Gastrocnemius medialis (tissue), 4 donors: Measurements from ENCODE around the gene TMEM43. TPM values are rescaled to one million over a fixed set of nuclear protein-coding genes. Genes with fewer than 3 reads are reported as not detected.

Source experiments
- ATAC-seq, 2 donors: fragments of 150-250 bp; one replicate each; pipeline ENCODE4 v1.9.1; 2016
- DNase-seq, 2 donors: peaks; one replicate each; pipeline ENCODE4 v3.0.0-alpha.2; 2019
- H3K27ac ChIP-seq, 4 donors: fragments of 200-600 bp; sonication (generic); 1 replicate in 1 of 4; 2 replicates in 3 of 4; pipeline ENCODE4 v1.5.1; 2016 to 2018; ENCODE audit warnings: mild to moderate bottlenecking in 2 of 4, moderate library complexity in 1 of 4
- H3K27me3 ChIP-seq, 3 donors: fragments of 200-600 bp; sonication (generic) in 2 of 3; 1 replicate in 1 of 3; 2 replicates in 2 of 3; pipeline versions ENCODE4 v1.5.1 to v1.6.0; 2016 to 2019; ENCODE audit warnings: mild to moderate bottlenecking in 1 of 3, moderate library complexity in 1 of 3
- H3K36me3 ChIP-seq, 2 donors: fragments of 200-600 bp; sonication (generic) in 1 of 2; one replicate each; pipeline ENCODE4 v1.5.1; 2017 to 2018
- H3K4me1 ChIP-seq, 2 donors: fragments of 200-600 bp; sonication (generic) in 1 of 2; one replicate each; pipeline ENCODE4 v1.5.1; 2016 to 2017; ENCODE audit warnings: mild to moderate bottlenecking in 2 of 2
- H3K4me3 ChIP-seq, 4 donors: fragments of 200-600 bp; sonication (generic) in 3 of 4; 1 replicate in 1 of 4; 2 replicates in 3 of 4; pipeline ENCODE4 v1.5.1; 2016 to 2019; ENCODE audit warnings: mild to moderate bottlenecking in 2 of 4
- H3K9me3 ChIP-seq, 3 donors: fragments of 200-600 bp; sonication (generic) in 2 of 3; 1 replicate in 1 of 3; 2 replicates in 2 of 3; pipeline ENCODE4 v1.5.1; 2016 to 2019
- CTCF ChIP-seq, 5 experiments: fragments of 450-650 bp in 3 of 5; fragments of 200-600 bp in 2 of 5; sonication (generic) in 2 of 5; IDR thresholded peaks in 4 of 5; conservative IDR thresholded peaks in 1 of 5; 1 replicate in 4 of 5; 2 replicates in 1 of 5; pipeline ENCODE4 v1.5.1; 2016 to 2019; ENCODE audit warnings: antibody characterized with exemption in 5 of 5, mild to moderate bottlenecking in 3 of 5, moderate library complexity in 3 of 5
- POLR2A ChIP-seq, 2 donors: fragments of 450-650 bp; IDR thresholded peaks; one replicate each; pipeline ENCODE4 v1.6.1; 2017; ENCODE audit warnings: antibody characterized with exemption in 2 of 2, mild to moderate bottlenecking in 2 of 2, moderate library complexity in 2 of 2
- in situ Hi-C, 4 donors: fragments of 200-750 bp; cut with MboI; loops; one replicate each; pipeline versions ENCODE4 v1.15.0 to v1.8.0; 2017; ENCODE audit warnings: low sequenced_read_pairs in 4 of 4
- intact Hi-C: fragments of 100-400 bp; cut with DNase I; formaldehyde crosslinking; loops from one replicate; pipeline ENCODE4 v1.15.1; 2023; ENCODE audit warnings: low total_unique reads
- total RNA-seq, 4 donors: library from RNA; depleted of rRNA; stranded (reverse); fragments of >200 nt; gene quantifications; one replicate each; pipeline versions ENCODE4 v1.1.0 to v1.2.3, GENCODE V29; 2016

TMEM43 gene
- total RNA-seq, 4 donors from 2014 or later, result 68.2 to 128 (median 78.6) TPM

DNA sequence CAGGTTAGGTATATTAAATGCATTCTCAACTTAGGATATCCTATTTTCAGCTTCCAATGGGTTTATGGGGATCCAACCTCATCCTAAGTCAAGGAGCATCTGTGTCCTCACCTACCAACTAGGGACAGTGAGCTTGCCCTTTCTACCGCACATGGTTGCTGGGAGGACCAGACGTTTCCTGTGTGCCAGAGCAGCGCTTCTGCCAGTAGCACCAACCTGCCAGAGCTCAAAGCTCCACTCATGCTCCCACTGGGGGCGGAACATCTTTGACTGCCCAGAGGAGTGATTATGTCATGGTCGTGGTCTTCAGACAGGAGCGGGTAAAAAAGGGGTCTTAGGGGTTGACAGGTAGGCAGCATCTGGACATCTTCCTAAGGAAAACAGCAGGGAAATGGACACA, 28.8 kb downstream of the TMEM43 start:
- intact Hi-C loops, result no loop called here
- no peak overlapping the region for H3K4me3 ChIP-seq
- H3K36me3 ChIP-seq, result peaks cover 0 to 39% of the 10 kb centered on the region in 2 donors
- H3K27me3 ChIP-seq, result no peaks in the 10 kb centered on the region
- H3K9me3 ChIP-seq, result no peaks in the 10 kb centered on the region
- TF ChIP-seq POLR2A (IDR thresholded peaks at IDR 0.05) (no peak), CTCF (IDR thresholded peaks at IDR 0.05 in 4 of 5, conservative IDR thresholded peaks at IDR 0.05 in 1 of 5) (no peak)
- no peak for ATAC-seq
- in situ Hi-C loops, result no loop called here
- no peak overlapping the region for H3K27ac ChIP-seq
- DNase-seq, result no peak
- peaks cover 10 to 19% of the 10 kb centered on the region in 2 donors for H3K4me1 ChIP-seq

GRCh38 chr3:14154276-14154675, 29.4 kb downstream of the TMEM43 start:
- ATAC-seq, result no peak
- TF ChIP-seq POLR2A (IDR thresholded peaks at IDR 0.05) (no peak), CTCF (IDR thresholded peaks at IDR 0.05 in 4 of 5, conservative IDR thresholded peaks at IDR 0.05 in 1 of 5) (no peak)
- Histone ChIP-seq H3K36me3 (peaks cover 0 to 45% of the 10 kb centered on the region in 2 donors), H3K27me3 (no peaks in the 10 kb centered on the region), H3K27ac (no peak overlapping the region), H3K4me1 (peaks cover 10 to 19% of the 10 kb centered on the region in 2 donors), H3K4me3 (no peak overlapping the region), H3K9me3 (no peaks in the 10 kb centered on the region)
- in situ Hi-C loops (no loop called here), intact Hi-C loops (no loop called here)
- DNase-seq, result no peak

DNA sequence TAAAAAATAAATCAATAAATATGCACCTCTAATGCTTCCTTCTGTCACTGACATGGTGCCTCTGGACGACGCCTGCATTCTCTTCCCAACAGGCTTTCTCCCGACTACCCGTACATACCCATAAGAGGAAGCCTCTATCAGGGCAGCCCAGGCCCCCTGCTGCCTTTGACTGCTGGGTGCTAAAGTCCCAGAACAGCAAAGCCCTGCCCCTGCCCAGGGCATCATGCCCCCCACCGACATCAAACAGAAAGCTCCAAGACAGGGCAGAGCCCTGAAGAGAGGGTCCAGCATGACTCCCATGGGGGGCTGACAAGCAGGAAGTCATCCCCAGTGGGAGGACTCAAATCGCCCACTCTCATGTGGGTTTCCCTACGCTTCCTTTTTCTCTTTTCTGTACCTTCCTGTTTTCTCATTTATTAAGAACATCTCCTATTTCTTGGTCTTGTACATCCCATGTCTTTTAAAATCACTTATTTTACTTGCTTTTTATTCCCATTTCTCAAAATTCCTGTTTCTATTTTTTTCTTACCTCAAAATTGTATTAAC, 30.1 kb downstream of the TMEM43 start:
- no peak for TF ChIP-seq CTCF (IDR thresholded peaks at IDR 0.05 in 4 of 5, conservative IDR thresholded peaks at IDR 0.05 in 1 of 5)
- TF ChIP-seq POLR2A (IDR thresholded peaks at IDR 0.05), result no peak
- Histone ChIP-seq H3K9me3 (no peaks in the 10 kb centered on the region), H3K27ac (no peak overlapping the region), H3K4me1 (peaks cover 10 to 19% of the 10 kb centered on the region in 2 donors), H3K36me3 (peaks cover 0 to 52% of the 10 kb centered on the region in 2 donors), H3K4me3 (no peak overlapping the region), H3K27me3 (no peaks in the 10 kb centered on the region)
- in situ Hi-C loops, result no loop called here
- intact Hi-C loops, result no loop called here
- ATAC-seq (no peak), DNase-seq (no peak)

- no peaks in the 10 kb centered on the region for H3K27me3 ChIP-seq
- peak overlapping the region in 1 of 4 donors; percentile 85 for H3K27ac ChIP-seq
- intact Hi-C loops (no loop called here), in situ Hi-C loops (no loop called here)
- no peak for ATAC-seq
- H3K4me1 ChIP-seq, result peaks cover 10 to 19% of the 10 kb centered on the region in 2 donors
- no peak overlapping the region for H3K4me3 ChIP-seq
- no peak for TF ChIP-seq POLR2A (IDR thresholded peaks at IDR 0.05)
- no peak for TF ChIP-seq CTCF (IDR thresholded peaks at IDR 0.05 in 4 of 5, conservative IDR thresholded peaks at IDR 0.05 in 1 of 5)
- no peak for DNase-seq
- peaks cover 0 to 62% of the 10 kb centered on the region in 2 donors for H3K36me3 ChIP-seq
- no peaks in the 10 kb centered on the region for H3K9me3 ChIP-seq
Observed at GRCh38 chr3:14156201-14156600, 31.3 kb downstream of the TMEM43 start.
